ENCODE data around the gene CCT6A. TPM values are rescaled to one million over a fixed set of nuclear protein-coding genes. Genes with fewer than 3 reads are reported as not detected.
"Not testable (repeated sequence)": the region's sequence is repeated elsewhere in the genome, so short reads cannot be mapped to it uniquely, and the experiment has no call there.

Gene CCT6A
- total RNA-seq, 1 donor from 2014 or later: 109 TPM

DNA sequence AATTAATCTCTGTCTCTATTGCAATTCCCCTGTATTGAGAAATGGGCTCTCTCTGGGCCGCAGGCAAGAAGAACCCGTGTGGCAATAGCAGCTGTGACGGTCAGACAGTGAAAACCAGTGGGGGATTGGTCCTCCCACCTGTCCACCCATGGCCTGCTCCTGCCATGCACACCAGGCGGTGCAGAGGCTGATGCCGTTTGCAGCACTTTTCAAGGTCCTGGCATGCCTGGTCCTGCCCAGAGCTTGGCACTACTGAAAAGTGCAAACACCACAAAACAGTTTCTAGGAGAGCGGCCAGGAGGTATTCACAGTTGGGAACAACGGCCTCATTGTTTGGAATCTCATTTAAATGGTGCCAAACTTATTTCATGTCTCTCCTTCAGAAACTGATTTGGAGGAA, 41.9 kb upstream of the CCT6A start:
- Mint-ChIP-seq H3K9me3 (ENCODE audit: unreplicated experiment) (no peaks in the 10 kb centered on the region), H3K36me3 (ENCODE audit: unreplicated experiment) (peaks cover 19% of the 10 kb centered on the region), H3K27me3 (ENCODE audit: unreplicated experiment) (no peaks in the 10 kb centered on the region), H3K4me1 (ENCODE audit: unreplicated experiment) (no peaks in the 10 kb centered on the region), H3K27ac (ENCODE audit: unreplicated experiment) (no peak overlapping the region), H3K4me3 (ENCODE audit: unreplicated experiment) (no peak overlapping the region)
- TF ChIP-seq, protein P1, sequence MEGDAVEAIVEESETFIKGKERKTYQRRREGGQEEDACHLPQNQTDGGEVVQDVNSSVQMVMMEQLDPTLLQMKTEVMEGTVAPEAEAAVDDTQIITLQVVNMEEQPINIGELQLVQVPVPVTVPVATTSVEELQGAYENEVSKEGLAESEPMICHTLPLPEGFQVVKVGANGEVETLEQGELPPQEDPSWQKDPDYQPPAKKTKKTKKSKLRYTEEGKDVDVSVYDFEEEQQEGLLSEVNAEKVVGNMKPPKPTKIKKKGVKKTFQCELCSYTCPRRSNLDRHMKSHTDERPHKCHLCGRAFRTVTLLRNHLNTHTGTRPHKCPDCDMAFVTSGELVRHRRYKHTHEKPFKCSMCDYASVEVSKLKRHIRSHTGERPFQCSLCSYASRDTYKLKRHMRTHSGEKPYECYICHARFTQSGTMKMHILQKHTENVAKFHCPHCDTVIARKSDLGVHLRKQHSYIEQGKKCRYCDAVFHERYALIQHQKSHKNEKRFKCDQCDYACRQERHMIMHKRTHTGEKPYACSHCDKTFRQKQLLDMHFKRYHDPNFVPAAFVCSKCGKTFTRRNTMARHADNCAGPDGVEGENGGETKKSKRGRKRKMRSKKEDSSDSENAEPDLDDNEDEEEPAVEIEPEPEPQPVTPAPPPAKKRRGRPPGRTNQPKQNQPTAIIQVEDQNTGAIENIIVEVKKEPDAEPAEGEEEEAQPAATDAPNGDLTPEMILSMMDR (IDR thresholded peaks at IDR 0.05): no peak
- no peak for DNase-seq (ENCODE audit: extremely low spot score, unreplicated experiment)

DNA sequence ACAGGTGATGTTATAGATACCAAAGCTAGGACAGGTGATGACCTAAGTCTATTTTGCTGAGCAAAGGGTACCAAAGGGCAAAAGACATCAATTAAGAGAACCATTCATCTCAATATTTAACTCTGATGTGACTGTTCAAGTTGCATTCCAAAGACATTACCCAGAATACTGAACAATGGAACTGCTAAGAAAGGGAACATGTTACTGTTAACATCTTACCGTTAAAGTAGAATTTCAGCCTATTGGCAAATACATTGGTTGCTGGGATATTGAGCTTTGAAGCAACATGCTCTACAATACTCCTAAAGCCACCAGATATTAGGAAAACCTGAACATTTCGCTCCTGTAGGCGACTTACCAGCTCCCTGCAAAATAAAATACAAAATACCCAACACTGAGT, 34.5 kb upstream of the CCT6A start:
- not testable (repeated sequence) for H3K27me3 Mint-ChIP-seq (ENCODE audit: unreplicated experiment); H3K4me1 Mint-ChIP-seq (ENCODE audit: unreplicated experiment)

DNA sequence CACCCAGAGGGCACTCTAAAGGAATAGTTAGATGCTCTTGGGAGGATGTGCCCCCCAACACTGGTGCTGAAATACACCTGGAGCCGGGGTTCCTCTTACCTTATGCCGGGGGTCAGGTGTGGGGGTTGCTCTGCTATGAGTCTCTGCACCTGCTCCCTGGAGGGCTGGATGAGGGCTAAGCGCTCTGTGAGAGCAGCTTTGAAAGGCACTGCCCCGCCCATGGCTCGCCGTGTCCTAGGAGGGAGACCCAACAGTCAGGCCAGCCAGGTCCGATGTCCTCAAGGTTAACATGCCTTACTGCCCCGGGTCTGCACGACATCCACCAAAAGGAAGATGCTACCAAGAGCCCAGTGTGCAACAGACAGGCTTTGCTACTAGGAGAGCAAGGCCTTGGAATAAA, 32.1 kb upstream of the CCT6A start:
- H3K4me3 Mint-ChIP-seq (ENCODE audit: unreplicated experiment): no peak overlapping the region
- TF ChIP-seq, protein P1 (IDR thresholded peaks at IDR 0.05): no peak
- no peak overlapping the region for H3K27ac Mint-ChIP-seq (ENCODE audit: unreplicated experiment)
- no peak for DNase-seq (ENCODE audit: extremely low spot score, unreplicated experiment)
- no peaks in the 10 kb centered on the region for H3K4me1 Mint-ChIP-seq (ENCODE audit: unreplicated experiment)
- no peaks in the 10 kb centered on the region for H3K27me3 Mint-ChIP-seq (ENCODE audit: unreplicated experiment)
- no peaks in the 10 kb centered on the region for H3K9me3 Mint-ChIP-seq (ENCODE audit: unreplicated experiment)
- H3K36me3 Mint-ChIP-seq (ENCODE audit: unreplicated experiment): peaks cover 14% of the 10 kb centered on the region

More for the DNA sequence above, 34.5 kb upstream of the CCT6A start:
- not testable (repeated sequence) for DNase-seq (ENCODE audit: extremely low spot score, unreplicated experiment); H3K27ac Mint-ChIP-seq (ENCODE audit: unreplicated experiment); H3K4me3 Mint-ChIP-seq (ENCODE audit: unreplicated experiment); H3K9me3 Mint-ChIP-seq (ENCODE audit: unreplicated experiment)
- peaks cover 22% of the 10 kb centered on the region for H3K36me3 Mint-ChIP-seq (ENCODE audit: unreplicated experiment)

DNA sequence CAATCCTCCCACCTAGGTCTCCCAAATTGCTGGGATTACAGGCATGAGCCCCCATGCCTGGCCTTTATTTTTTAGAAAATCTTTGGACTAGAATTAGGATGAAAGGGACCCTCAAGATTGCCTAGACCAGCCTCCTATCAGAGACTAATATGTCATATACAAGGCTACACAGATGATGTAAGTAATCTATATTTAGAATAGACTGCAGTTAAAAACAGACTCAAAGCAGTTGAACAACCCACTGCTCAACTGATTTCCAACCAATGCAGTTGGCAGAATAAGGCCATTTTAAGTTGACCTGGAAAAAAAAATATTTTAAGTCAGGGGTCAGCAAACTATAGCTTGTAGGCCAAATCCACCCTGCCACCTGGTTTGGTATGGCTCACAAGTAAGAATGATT, 28.1 kb upstream of the CCT6A start:
- Mint-ChIP-seq H3K27me3 (ENCODE audit: unreplicated experiment) (no peaks in the 10 kb centered on the region), H3K9me3 (ENCODE audit: unreplicated experiment) (no peaks in the 10 kb centered on the region), H3K27ac (ENCODE audit: unreplicated experiment) (no peak overlapping the region), H3K4me1 (ENCODE audit: unreplicated experiment) (no peaks in the 10 kb centered on the region), H3K4me3 (ENCODE audit: unreplicated experiment) (no peak overlapping the region), H3K36me3 (ENCODE audit: unreplicated experiment) (peaks cover 14% of the 10 kb centered on the region)
- DNase-seq (ENCODE audit: extremely low spot score, unreplicated experiment): no peak
- TF ChIP-seq, protein P1 (IDR thresholded peaks at IDR 0.05): no peak

DNA sequence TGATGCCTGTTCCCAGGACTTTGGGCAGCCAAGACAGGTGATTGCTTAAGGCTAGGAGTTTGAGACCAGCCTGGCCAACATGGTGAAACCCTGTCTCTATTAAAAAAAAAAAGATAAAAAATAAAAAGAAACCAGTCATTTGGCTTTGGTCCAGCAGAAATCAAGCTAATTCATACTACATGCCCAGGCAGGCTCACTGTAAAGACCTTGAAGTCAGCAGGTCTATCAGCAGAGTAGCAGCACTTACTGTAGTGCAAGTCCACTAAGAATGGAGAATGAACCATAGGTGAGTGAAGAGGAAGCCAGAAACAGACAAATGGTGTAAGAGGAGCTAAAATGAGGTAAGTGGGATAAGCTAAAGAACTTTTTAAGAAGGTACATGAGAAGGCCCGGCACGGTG, 25.0 kb upstream of the CCT6A start:
- Mint-ChIP-seq H3K4me3 (ENCODE audit: unreplicated experiment) (no peak overlapping the region), H3K36me3 (ENCODE audit: unreplicated experiment) (peaks cover 16% of the 10 kb centered on the region), H3K9me3 (ENCODE audit: unreplicated experiment) (no peaks in the 10 kb centered on the region), H3K27me3 (ENCODE audit: unreplicated experiment) (no peaks in the 10 kb centered on the region), H3K4me1 (ENCODE audit: unreplicated experiment) (peaks cover 2% of the 10 kb centered on the region), H3K27ac (ENCODE audit: unreplicated experiment) (no peak overlapping the region)
- no peak for DNase-seq (ENCODE audit: extremely low spot score, unreplicated experiment)
- TF ChIP-seq, protein P1 (IDR thresholded peaks at IDR 0.05): no peak

Measured in osteocyte (in vitro differentiated cells).